ENCODE data around the gene MARCO. TPM values are rescaled to one million over a fixed set of nuclear protein-coding genes. Genes with fewer than 3 reads are reported as not detected.
A peak's percentile ranks its signal among the peaks of the same experiment; 100 is the strongest.

MARCO gene
- polyA plus RNA-seq, 1 donor (not counting 4 experiments of a cell fraction or from before 2014, with no cell fraction given), result 0.13 TPM

GRCh38 chr2:118969734-118970395 lies 27.9 kb downstream of the MARCO start:
- Histone ChIP-seq H3K27ac (ENCODE audit: control insufficient read depth, insufficient read depth, low read length) (no peak overlapping the region), H3K4me1 (ENCODE audit: control insufficient read depth, extremely low read depth, insufficient read depth, low read length) (peaks cover 46% of the 10 kb centered on the region), H3K27me3 (ENCODE audit: control insufficient read depth, extremely low read depth, insufficient read depth, low read length) (no peaks in the 10 kb centered on the region), H3K9me3 (ENCODE audit: control insufficient read depth, low read depth, low read length) (no peaks in the 10 kb centered on the region), H3K79me2 (ENCODE audit: control insufficient read depth, insufficient read depth, low read length) (no peaks in the 10 kb centered on the region), H3K36me3 (ENCODE audit: control insufficient read depth in 2 of 2, extremely low read depth in 1 of 2, insufficient read depth in 2 of 2, low read length in 2 of 2) (no peaks in the 10 kb centered on the region), H3K9me1 (ENCODE audit: control insufficient read depth, extremely low read depth, insufficient read depth, low read length) (no peaks in the 10 kb centered on the region), H3K4me3 (ENCODE audit: control insufficient read depth in 2 of 3, extremely low read depth in 1 of 3, insufficient read depth in 2 of 3, low read depth in 1 of 3, low read length in 3 of 3) (no peak overlapping the region), H3K4me2 (ENCODE audit: control insufficient read depth, extremely low read depth, insufficient read depth, low read depth, low read length) (no peak overlapping the region), H3K9ac (ENCODE audit: control insufficient read depth, extremely low read depth, insufficient read depth, low read length) (no peak overlapping the region), H4K20me1 (ENCODE audit: control insufficient read depth, extremely low read depth, insufficient read depth, low read length) (no peaks in the 10 kb centered on the region), H2AFZ (ENCODE audit: control insufficient read depth, low read length) (no peak overlapping the region)
- FAIRE-seq, result peak; percentile 17
- DNase-seq (ENCODE audit: low read depth, low spot score), result no peak
- no peak for TF ChIP-seq CTCF (optimal IDR thresholded peaks at IDR 0.05 in 1 of 3, IDR thresholded peaks at IDR 0.05 in 1 of 3, conservative IDR thresholded peaks at IDR 0.05 in 1 of 3; ENCODE audit: extremely low read depth in 1 of 3, insufficient read depth in 2 of 3, low read length in 3 of 3)
- TF ChIP-seq EZH2 (IDR thresholded peaks at IDR 0.05; ENCODE audit: low read length), result no peak
- dilution Hi-C loops (cut with MboI; ENCODE audit: extremely low pct_ligation_motif_present, low sequenced_read_pairs), result no loop called here

- TF ChIP-seq EZH2 (IDR thresholded peaks at IDR 0.05; ENCODE audit: low read length) (no peak), CTCF (optimal IDR thresholded peaks at IDR 0.05 in 1 of 3, IDR thresholded peaks at IDR 0.05 in 1 of 3, conservative IDR thresholded peaks at IDR 0.05 in 1 of 3; ENCODE audit: extremely low read depth in 1 of 3, insufficient read depth in 2 of 3, low read length in 3 of 3) (no peak)
- Histone ChIP-seq H3K9ac (ENCODE audit: control insufficient read depth, extremely low read depth, insufficient read depth, low read length) (peak overlapping the region; percentile 10), H3K4me2 (ENCODE audit: control insufficient read depth, extremely low read depth, insufficient read depth, low read depth, low read length) (peak overlapping the region; percentile 17), H3K4me1 (ENCODE audit: control insufficient read depth, extremely low read depth, insufficient read depth, low read length) (peaks cover 46% of the 10 kb centered on the region), H4K20me1 (ENCODE audit: control insufficient read depth, extremely low read depth, insufficient read depth, low read length) (no peaks in the 10 kb centered on the region), H3K79me2 (ENCODE audit: control insufficient read depth, insufficient read depth, low read length) (no peaks in the 10 kb centered on the region), H3K9me1 (ENCODE audit: control insufficient read depth, extremely low read depth, insufficient read depth, low read length) (no peaks in the 10 kb centered on the region), H3K9me3 (ENCODE audit: control insufficient read depth, low read depth, low read length) (no peaks in the 10 kb centered on the region), H3K36me3 (ENCODE audit: control insufficient read depth in 2 of 2, extremely low read depth in 1 of 2, insufficient read depth in 2 of 2, low read length in 2 of 2) (no peaks in the 10 kb centered on the region), H3K27ac (ENCODE audit: control insufficient read depth, insufficient read depth, low read length) (peak overlapping the region; percentile 71), H2AFZ (ENCODE audit: control insufficient read depth, low read length) (no peak overlapping the region), H3K27me3 (ENCODE audit: control insufficient read depth, extremely low read depth, insufficient read depth, low read length) (no peaks in the 10 kb centered on the region), H3K4me3 (ENCODE audit: control insufficient read depth in 2 of 3, extremely low read depth in 1 of 3, insufficient read depth in 2 of 3, low read depth in 1 of 3, low read length in 3 of 3) (no peak overlapping the region)
- no peak for DNase-seq (ENCODE audit: low read depth, low spot score)
- dilution Hi-C loops (cut with MboI; ENCODE audit: extremely low pct_ligation_motif_present, low sequenced_read_pairs), result no loop called here
- no peak for FAIRE-seq
Observed at GRCh38 chr2:118970396-118971135, 28.6 kb downstream of the MARCO start.

All from keratinocyte (primary cell).